HepG2 (cell line): Measurements from ENCODE around the gene MCMBP.

Experiments
- ARNT ChIP-seq: fragments of 450-650 bp; IDR thresholded peaks from 2 replicates; pipeline ENCODE4 v1.6.1; 2017
- ELF1 ChIP-seq: sonication (generic); formaldehyde crosslinking; IDR thresholded peaks from 2 replicates; pipeline ENCODE4 v1.4.0; 2020; ENCODE audit warnings: missing genetic modification reagents
- HOXD1 ChIP-seq: sonication (generic); formaldehyde crosslinking; IDR thresholded peaks from 2 replicates; pipeline ENCODE4 v1.5.0; 2020; ENCODE audit warnings: missing genetic modification reagents
- KMT2B ChIP-seq: IDR thresholded peaks from 2 replicates; pipeline ENCODE4 v1.6.1; 2016; ENCODE audit warnings: missing genetic modification reagents, missing compliant biosample characterization
- MAFK ChIP-seq, 2 experiments: IDR thresholded peaks in 1 of 2; conservative IDR thresholded peaks in 1 of 2; 2 replicates each; pipeline ENCODE4 v1.6.1; 2011; ENCODE audit warnings: improper control_type of control experiment in 2 of 2, low read length in 2 of 2
- UBTF ChIP-seq: sonication (generic); formaldehyde crosslinking; IDR thresholded peaks from 2 replicates; pipeline ENCODE4 v1.4.0; 2020; ENCODE audit warnings: mild to moderate bottlenecking, missing genetic modification reagents
- ZNF30 ChIP-seq: sonication (generic); formaldehyde crosslinking; IDR thresholded peaks from 2 replicates; pipeline ENCODE4 v1.5.0; 2020; ENCODE audit warnings: mild to moderate bottlenecking, missing genetic modification reagents
- ZNF572 ChIP-seq: sonication (generic); formaldehyde crosslinking; IDR thresholded peaks from 2 replicates; pipeline ENCODE4 v1.5.1; 2020; ENCODE audit warnings: mild to moderate bottlenecking, missing genetic modification reagents

GRCh38 chr10:119862524-119862923 is 10.1 kb downstream of the MCMBP start:
- TF ChIP-seq UBTF (CRISPR knock-in tag), result no peak
- no peak for TF ChIP-seq MAFK (conservative IDR thresholded peaks at IDR 0.05 in 1 of 2, IDR thresholded peaks at IDR 0.05 in 1 of 2; ENCODE audit: low read length in 2 of 2)
- no peak for TF ChIP-seq ARNT
- TF ChIP-seq HOXD1 (CRISPR knock-in tag), result no peak
- no peak for TF ChIP-seq ELF1 (CRISPR knock-in tag)
- TF ChIP-seq KMT2B (CRISPR knock-in tag), result no peak
- TF ChIP-seq ZNF30 (CRISPR knock-in tag), result no peak
- no peak for TF ChIP-seq ZNF572 (CRISPR knock-in tag)
